HG03095 (cell line): ENCODE results near the gene CPNE4.
"Not testable (repeated sequence)": the region's sequence is repeated elsewhere in the genome, so short reads cannot be mapped to it uniquely, and the experiment has no call there.

Experiments
- ATAC-seq: cut with Tn5 transposase; IDR thresholded peaks from one replicate; pipeline ENCODE4 v1.9.1; 2021; ENCODE audit warnings: moderate library complexity; ENCODE audit not compliant: unreplicated experiment

The CPNE4 gene

DNA sequence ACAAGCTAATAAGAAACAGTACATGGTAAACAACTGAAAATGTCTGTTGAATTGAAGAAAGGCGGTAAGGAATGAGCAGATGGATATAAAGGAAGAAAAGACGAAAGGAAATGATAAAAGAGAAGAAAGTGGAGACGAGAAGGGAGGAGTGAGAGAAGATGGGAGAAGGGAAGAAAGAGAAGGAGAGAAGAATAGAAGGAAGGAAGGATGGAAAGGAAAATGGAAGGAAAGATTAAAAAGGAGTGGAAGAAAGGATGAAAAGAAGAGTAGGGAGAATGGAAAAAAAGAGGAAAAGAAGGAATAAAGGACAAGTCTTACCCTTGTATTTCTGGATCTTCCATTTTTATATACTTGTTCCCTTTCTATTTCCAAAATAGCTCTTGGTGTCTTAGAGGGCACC lies 17.7 kb downstream of the CPNE4 start:
- no peak for ATAC-seq

DNA sequence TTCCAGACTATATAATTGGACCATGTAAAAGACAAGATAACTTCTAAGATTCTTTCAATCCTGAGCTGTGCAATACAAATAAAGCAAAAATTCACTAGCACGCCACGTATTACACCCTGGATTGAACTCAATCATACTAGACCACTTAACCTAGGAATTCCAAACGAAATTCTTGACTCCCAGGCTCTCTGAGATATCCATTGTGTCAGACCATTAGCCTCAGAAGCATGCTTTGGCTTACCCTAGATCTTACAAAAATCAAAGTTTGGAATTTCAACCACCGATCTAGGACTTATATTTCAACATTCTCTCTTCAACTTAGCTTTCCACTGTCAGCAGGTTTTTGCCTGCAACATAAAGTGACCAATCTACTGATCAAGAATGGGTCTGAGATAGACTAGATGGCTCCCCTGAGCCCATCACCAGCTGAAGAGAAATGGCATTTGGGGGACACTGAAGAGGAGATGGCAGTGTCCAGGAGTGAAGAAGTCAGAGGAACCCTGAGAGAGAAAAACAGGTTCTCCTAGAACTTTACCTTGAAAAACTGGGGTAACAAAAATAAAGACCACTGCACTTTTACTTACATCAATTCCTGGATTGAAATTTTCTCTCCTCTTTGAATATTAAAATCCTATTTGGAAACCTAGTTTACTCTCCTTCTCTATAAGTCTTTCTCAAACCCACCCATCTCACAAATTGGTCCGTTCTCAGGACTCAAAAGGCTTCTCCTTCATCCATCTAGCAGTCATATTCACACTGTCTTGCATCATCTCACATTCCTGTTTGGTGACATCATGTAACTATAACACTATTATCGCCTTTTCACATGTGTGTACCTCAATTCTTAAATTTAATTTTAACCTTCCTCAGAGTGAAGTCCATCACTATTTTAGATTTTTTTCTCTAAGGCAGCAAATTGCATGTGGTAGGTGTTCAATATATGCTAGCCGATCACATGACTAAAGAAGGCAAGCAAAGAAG lies 18.5 kb downstream of the CPNE4 start:
- no peak for ATAC-seq

DNA sequence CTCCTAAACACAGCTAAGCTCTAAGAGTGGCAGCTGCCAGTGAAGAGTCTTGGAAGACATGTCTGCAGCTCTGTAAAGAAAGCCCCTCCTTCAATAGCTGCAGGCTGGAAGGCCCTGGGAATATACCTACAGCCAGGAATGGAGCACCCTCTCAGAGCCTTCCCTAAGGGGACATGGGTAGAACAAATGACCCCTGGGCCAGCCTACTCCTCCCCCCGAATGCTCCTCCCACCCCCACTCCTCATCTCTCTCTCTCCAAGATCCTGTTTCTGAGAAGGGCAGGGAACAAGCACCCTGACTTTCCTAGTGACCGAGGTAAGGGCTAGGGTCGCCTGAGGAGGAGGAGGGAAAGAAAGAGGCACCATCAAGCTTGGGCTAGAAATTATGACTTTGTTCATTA lies 20.7 kb downstream of the CPNE4 start:
- ATAC-seq: no peak

DNA sequence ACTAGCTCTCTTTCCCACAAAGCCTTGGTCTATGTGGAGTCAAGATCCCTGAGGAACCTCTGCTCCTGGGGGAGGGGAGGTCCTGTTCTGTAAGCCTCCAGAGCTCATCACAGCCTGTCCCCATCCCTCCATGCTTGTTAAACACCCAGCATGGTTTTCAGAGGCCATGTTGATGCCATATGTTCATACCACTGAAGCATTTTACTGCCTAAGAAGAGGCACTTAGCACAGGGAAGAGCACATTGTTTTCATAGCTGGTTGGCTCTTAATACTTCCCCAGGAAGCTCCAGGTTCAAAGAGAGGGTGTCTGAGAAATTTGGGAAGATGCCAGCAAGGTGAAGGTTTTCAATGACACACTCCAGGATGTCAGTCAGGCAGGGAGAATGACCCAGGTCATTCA lies 25.6 kb downstream of the CPNE4 start:
- no peak for ATAC-seq

DNA sequence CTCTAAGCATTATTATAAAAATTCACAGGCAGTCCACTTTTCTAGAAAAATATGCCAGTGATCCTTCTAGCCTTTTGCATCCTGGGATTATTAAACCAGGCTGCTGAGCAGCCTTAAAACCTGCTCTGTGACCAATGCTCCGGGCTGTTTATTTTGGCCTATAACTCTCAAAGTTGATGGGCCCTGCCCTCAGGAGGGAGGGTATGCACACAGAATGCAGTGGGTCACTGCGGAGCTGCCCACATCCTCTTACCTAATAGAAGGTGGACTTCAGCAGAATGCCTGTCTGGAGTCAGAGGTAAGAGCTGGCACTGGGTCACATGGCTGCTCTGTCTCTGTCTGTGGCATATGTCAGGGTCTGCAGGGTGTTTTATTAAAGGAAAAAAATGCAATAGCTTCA lies 26.0 kb downstream of the CPNE4 start:
- no peak for ATAC-seq

DNA sequence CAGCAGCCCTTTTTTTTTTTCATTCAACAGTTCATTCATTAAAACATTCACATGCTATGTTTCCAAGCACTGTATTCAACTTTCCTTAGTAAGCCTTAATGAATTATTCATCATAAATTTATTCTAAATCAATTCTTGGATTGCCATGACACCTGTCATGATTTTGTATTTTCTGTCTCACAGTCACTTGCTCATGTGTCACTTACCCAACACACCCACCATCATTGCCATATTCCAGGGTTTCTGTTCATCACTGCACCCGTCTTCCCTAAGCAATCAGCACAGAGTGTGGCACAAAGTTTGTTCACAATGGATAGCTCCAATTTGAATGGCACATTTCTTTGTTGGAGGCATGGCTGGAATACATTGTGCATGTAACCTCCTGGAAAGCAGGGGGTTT lies 27.2 kb downstream of the CPNE4 start:
- ATAC-seq: no peak

DNA sequence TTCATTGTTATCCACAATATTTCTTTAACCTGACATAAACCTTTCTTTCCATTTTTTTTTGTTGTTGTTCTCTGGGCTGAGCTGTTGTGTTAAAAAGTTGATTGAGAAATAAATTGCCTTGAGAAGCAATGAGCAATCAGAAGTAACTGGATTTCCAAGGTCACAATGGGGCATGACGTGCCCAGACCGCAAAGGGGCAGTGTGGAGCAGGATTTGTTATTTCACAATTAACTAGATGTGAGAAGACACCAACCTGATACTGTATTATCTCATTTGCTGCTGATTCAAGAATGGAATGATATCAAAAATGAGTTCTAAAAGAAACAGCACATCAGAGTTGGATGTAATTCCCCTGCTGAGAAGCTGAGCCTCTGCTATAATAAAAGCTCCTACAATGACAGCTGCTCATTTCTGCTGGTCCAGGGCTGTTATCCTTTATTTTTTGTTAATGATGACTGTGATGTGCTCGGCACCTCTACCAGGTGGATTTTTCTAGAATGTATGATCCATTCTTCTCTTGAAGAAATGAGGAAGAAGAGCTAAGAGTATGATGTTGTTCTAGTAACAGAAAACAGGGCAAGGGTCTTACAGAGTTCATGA lies 28.1 kb downstream of the CPNE4 start:
- ATAC-seq: no peak

DNA sequence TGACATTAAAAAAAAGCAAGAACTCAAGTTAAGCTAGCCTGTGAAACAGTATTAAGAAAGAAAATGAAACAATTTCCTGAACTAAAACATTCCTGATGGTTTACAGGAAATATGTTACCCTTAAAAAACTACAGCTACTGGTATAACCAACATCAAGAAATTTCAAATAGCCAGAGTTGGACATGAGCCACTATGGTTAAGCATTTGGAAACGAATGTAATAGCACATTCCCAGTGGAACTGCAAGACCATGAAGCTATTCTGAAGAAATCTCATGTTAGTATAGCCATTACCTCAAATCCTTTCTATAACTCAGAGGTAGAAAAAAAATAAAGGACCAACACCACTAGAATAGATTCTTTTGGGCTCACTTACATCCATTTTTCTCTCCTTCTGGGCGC lies 30.2 kb downstream of the CPNE4 start:
- ATAC-seq: no peak

DNA sequence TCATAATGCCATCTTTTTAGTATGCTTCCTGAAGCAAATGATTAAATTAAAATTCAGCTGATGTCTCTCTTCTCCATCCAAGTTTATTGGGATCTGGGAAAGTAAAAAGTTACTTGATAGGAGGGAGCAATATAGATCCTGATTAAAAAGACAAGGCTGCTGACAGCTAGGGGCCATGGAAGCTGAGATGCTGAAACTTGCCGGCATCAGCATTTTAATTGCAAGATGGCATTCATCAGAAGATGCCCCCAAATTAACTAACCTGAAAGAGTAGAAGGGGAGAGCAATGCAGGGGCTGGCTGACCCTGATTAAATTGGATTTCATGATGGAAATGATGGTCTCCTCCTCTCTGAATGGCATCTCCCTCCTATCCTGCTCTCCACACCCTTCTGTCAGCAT lies 31.1 kb downstream of the CPNE4 start:
- no peak for ATAC-seq

DNA sequence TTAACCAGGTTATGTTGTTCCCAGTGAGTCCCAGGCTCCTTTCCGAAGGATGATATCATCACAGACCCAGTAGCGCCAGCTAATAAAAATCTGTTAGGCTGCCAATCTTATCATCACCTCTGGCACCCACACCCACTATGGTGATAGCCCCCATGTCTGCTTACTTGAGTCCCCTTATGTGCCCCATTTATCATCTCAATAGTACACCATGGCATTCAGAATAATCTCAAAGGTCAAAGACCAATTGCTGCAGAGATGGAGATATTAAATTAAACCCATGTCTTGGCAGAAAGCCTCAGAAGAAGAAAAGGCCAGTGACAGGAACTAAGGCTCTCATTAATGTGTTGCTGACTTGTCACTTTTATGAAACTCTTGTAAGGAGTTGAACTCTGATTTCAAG lies 32.8 kb downstream of the CPNE4 start:
- no peak for ATAC-seq

DNA sequence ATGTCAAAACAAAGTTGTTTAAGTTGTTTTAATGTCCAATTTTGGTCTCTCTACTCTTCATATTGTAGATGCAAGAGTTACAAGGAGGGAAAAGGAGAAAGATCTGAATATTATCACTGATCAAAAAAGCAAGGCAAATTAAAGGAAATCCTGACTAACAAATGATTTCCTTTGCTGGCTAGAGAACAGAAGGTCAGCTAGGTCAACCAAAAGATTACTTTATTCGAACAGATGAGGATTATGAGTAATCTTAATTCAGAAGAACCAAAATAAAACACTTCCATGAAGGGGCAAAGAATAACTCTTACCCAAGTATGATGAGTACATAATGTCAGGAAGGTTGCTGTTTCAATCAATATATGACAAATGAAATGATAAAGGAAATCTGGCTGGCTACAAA lies 33.8 kb downstream of the CPNE4 start:
- no peak for ATAC-seq

DNA sequence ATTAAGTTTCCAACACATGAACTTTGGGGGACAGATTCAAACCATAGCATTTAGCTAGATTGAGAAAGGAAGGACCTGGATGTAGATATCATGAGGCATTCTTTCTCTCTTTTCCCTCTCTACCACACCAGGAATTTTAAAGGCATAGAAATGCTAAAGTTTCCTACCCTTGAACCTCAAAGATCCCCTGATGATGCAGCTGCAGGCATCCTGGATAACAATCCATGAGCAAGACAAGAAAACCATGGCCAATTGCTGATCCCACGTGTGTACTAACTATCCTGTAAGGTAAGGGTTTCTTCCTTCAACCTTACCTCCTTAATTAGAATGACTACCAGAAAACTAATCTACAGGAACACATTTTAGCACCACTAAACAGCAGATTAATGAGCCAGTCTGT lies 36.8 kb downstream of the CPNE4 start:
- no peak for ATAC-seq

DNA sequence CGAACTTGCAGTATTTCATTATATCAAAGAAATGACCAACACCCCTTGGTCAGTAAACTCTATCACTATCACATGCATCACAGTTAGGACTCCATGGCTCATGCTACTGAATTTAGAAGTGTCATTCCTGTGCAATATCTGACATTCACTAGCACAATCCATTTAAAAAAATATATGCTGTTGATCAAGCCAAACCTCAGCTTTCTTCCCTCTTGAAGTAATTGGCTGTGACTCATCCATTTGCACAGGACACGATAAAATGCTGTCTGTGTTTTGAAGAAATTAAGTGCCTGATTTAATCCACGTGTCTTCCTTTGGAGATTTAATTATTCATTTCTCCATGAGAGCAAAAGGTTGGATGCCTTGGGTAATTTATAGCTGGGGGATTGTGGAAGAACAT lies 38.9 kb downstream of the CPNE4 start:
- ATAC-seq: no peak

DNA sequence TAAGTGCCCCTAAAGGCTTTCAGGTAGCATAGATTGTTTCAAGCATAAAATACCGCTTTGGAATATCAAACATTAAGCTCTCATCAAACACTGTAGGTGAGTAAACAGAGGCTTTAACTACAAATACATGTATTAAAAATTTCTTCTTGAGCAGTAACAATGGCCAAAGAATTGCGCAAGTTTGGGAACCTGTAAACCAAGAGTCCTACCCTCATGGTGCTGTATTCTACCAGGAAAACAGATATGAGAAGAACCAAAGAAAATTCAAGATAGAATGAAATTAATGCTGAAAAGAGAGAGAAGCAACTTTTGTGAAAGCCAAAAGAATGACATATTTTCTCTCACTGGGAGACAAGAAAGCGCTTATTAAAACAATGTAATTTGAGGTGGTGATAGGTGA lies 45.5 kb downstream of the CPNE4 start:
- ATAC-seq: no peak

DNA sequence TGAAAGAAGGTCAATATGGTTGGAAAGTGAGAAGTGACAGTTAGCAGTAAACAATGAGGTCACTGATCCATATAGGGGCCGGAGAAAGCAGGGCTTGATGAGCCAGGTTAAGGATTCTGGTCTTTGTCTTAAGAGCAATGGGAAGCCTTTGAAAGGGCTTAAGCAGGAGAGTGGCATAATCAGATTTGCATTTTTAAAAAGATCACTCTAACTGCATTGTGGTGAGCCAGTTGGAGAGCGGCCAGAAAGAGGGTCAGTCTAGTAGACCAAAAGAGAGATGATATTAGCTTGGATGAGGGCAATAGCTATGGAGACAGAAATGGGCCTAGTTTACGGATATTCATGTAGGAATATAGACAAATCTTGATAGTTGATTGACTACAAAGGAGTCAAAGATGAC lies 46.6 kb downstream of the CPNE4 start:
- no peak for ATAC-seq

DNA sequence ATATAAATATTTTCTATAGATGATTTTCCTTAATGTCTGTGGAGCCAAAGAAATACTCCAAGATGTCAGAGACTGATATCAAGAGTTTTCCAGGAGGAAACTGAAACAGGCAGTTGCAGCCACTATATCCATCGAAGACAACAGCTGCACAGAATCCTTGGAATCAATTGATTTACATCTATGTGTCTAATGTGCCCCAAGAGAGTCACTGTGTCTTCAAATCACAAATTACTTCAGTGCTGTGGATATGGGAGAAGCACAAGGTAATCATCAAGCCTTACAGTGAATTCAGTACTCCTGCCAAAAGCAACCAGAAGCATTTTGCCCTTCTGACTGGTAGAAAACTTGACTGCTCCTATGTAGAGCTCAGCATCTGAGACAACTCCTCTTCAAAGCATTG lies 51.1 kb downstream of the CPNE4 start:
- ATAC-seq: no peak

DNA sequence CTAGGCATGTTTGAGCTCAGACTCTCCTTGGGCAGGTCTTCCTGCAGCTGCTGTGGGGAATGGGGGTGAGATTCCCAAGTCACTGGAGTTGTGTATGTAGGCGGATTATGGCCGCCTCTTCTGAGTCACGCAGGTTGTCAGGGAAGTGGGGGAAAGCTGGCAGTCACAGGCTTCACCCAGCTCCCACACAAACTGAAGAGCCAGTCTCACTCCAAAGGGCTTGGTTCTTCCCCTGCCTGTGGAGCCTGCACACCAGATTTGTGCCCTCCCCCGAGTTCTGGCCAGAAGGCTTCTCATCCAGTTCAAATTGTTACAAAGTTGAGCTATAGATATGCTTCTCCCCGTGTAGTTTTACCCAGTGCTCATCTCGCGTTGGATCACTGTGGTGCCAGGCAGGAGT lies 53.5 kb downstream of the CPNE4 start:
- ATAC-seq: no peak

DNA sequence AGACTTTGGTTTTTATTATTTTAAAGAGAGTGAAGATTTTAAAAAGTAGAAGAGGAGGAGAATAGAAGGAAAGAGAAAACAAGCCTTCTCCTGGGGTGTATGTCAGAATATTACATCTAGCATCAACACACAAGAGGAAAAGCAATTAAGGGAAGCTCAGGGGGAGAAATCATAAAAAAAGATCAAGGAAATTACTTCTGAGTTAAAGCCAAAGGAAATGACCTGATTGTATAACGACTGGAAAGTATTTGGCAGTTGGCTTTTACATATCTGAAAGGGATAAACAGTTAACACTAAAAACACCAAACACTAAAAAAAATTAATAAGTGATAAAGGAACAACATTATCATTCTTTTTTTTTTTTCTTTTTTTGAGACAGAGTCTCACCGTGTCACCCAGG lies 58.4 kb downstream of the CPNE4 start:
- ATAC-seq: no peak

DNA sequence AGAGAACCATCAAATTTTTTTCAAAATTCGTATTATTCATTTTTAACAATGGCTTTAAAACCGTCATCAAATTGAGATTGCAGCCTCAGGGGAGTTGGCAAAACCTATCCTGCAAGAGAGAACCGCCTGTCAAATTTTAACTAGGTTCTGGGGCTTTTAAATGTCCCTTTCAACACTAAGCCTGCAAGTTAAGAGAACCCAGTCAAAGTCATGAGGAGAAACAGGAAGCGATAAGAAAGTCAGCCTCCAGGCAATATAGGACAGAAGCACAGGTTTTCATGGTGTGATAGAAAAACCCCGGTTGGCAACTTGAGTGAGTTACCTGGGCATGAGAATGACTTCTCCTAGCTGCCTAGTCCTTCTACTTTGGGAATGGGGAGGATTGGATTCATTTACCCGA lies 59.8 kb downstream of the CPNE4 start:
- no peak for ATAC-seq

DNA sequence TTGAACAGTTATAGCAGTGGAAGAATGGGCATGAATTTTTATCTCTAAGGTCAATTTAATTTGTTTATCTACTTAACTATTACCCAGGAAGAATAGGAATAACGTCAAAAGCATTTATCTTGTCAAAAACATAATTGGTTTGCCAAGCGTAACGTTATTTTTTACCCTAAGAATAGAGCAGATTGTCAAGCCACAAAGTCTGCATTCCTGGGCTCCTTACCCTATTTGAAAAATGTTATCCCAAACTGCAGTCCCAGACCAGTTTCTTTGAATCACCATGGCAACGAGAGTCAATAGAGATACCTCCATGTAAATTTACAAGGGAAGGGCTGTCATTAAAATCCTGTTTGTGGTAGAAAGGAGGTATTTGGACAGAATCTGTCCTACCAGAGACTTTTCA lies 61.1 kb downstream of the CPNE4 start:
- ATAC-seq: no peak

DNA sequence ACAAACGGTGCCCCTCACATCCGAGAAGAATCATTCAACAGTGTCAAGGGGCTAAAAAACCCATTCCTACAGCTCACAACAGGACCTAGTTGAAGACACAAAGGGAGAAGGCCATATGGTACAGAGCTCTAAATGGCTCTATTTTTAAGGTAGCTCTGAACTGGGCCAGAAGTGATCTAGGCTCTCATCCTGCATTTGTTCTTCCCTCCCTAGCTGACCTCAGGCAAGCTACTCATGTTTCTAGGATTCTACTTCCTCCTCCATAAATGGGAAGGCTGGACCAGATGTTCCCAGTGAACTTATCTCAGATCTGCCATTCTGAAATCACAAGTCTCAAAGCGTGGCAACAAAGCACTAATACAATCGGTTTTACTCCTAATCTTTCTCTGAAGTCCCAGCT lies 62.3 kb downstream of the CPNE4 start:
- no peak for ATAC-seq

DNA sequence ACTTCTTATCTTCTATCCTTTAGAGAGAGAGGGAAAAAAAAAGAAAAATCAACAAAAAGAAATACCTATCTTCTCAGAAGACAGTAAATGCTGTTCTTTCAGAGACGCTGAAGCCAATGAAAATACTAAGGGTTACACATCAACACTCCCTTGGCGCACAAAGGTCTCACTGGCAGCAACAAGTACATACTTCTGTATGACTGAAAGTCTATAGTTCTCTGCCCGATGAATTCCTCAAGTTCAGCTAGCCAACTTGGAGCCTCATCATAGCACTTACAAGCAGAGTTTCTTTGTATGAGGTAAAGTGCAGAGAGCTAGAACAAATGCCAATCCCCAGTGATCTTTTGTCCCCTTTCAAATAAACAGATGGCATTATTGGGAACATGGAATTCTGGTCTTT lies 62.7 kb downstream of the CPNE4 start:
- ATAC-seq: no peak

DNA sequence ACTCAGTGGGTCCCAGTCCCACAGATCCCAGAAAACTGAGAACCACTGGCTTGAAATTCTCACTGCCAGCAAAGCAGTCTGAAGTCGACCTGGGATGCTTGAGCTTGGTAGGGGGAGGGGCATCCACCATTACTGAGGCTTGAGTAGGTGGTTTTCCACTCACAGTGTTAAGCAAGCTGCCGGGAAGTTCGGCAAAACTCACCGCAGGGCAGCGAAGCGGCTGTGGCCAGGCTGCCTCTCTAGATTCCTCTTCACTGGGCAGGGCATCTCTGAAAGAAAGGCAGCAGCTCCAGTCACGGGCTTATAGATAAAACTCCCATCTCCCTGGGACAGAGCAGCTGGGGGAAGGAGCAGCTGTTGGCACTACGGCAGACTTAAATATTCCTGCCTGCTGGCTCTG lies 71.4 kb downstream of the CPNE4 start:
- not testable (repeated sequence) for ATAC-seq
